Activated T-helper 9 cell treated with anti-CD3 and anti-CD28 coated beads, Interleukin-2, amount 50 U/mL, for 16 hours (primary cell): ENCODE data around the gene CT45A7.
"Not testable (repeated sequence)": the region's sequence is repeated elsewhere in the genome, so short reads cannot be mapped to it uniquely, and the experiment has no call there.

Source experiments
- DNase-seq: peaks from one replicate; pipeline ENCODE4 v3.0.0-alpha.2; 2020; ENCODE audit warnings: low read depth

The CT45A7 gene, protein sequence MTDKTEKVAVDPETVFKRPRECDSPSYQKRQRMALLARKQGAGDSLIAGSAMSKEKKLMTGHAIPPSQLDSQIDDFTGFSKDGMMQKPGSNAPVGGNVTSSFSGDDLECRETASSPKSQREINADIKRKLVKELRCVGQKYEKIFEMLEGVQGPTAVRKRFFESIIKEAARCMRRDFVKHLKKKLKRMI

GRCh38 chrX:135837180-135837579 lies at the start of gene CT45A7:
Gene CT45A7, minus strand, starts transcription at chrX:135837280. Its CDS starts 3,747 bp downstream, at chrX:135833533.
- DNase-seq, result not testable (repeated sequence)

DNA sequence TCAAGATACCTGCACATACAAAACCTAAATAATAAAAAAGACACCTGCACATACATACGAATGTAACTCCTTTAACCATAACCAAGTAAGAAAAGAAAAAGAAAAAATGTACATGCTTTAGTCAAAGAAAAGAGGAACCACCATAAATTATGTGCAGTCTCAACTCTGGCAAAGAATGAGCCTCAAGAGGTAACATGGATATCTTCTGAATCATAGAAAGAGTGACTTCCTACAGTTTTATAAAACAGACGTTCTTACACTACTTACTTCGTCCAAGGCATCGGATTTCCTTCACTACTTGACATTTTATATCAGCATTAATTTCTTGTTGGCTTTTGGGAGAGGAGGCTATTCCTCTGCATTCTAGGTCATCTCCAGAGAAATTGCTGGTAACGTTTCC lies 45.7 kb upstream of the CT45A7 start:
- not testable (repeated sequence) for DNase-seq

GRCh38 chrX:135871712-135872111 lies 34.6 kb upstream of the CT45A7 start, which contains the start of gene CT45A9:
Gene CT45A9, minus strand, starts transcription at chrX:135871812. Its CDS starts 3,751 bp downstream, at chrX:135868061.
- not testable (repeated sequence) for DNase-seq

- DNase-seq, result not testable (repeated sequence)
These were observed 17.4 kb upstream of the CT45A7 start, which contains the start of gene CT45A8 for GRCh38 chrX:135854438-135854837. Gene CT45A8, minus strand, starts transcription at chrX:135854538. Its CDS starts 3,755 bp downstream, at chrX:135850783.

- not testable (repeated sequence) for DNase-seq
These were observed 17.2 kb downstream of the CT45A7 start, which contains the start of gene CT45A2 for GRCh38 chrX:135819912-135820311. Gene CT45A2, minus strand, starts transcription at chrX:135820012. Its CDS starts 3,747 bp downstream, at chrX:135816265.

DNA sequence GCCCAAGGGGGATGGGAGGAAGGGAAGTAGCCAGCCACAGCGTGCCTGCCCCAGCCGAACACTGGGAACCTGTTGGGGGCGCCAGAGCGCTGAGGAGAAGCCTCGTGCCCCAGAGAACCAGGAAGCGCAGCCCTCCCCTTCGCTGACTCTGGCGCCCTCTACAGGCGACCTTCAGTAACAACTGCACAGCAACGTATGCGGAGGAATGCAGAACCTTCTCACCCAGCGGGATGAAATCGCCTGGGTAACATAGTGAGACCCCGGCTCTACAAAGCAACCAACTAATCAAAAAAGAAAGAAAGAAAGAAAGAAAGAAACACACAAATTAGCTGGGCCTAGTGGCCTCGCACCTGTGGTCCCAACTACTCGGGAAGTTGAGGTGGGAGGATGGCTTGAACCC lies 34.4 kb downstream of the CT45A7 start, which contains the start of gene CT45A6:
CT45A6 (minus strand) TSS at position 101 of the 400 bp plus-strand sequence. CDS start 3,794 bp downstream, outside the sequence.
- DNase-seq, result not testable (repeated sequence)

DNA sequence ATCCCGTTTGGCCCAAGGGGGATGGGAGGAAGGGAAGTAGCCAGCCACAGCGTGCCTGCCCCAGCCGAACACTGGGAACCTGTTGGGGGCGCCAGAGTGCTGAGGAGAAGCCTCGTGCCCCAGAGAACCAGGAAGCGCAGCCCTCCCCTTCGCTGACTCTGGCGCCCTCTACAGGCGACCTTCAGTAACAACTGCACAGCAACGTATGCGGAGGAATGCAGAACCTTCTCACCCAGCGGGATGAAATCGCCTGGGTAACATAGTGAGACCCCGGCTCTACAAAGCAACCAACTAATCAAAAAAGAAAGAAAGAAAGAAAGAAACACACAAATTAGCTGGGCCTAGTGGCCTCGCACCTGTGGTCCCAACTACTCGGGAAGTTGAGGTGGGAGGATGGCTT lies 51.7 kb downstream of the CT45A7 start, which contains the start of gene CT45A5:
CT45A5 (minus strand) TSS at position 101 of the 400 bp plus-strand sequence. CDS start 3,774 bp downstream, outside the sequence.
- DNase-seq, result not testable (repeated sequence)
